Ecto neural progenitor cell (in vitro differentiated cells): ENCODE measurements around the gene CLSTN2.

Experiments
- DNase-seq: peaks from one replicate; pipeline ENCODE4 v3.0.0-alpha.2; 2018; ENCODE audit warnings: low spot score

CLSTN2 gene

GRCh38 chr3:139944256-139944910 lies 9.4 kb downstream of the CLSTN2 start:
- DNase-seq: no peak

DNA sequence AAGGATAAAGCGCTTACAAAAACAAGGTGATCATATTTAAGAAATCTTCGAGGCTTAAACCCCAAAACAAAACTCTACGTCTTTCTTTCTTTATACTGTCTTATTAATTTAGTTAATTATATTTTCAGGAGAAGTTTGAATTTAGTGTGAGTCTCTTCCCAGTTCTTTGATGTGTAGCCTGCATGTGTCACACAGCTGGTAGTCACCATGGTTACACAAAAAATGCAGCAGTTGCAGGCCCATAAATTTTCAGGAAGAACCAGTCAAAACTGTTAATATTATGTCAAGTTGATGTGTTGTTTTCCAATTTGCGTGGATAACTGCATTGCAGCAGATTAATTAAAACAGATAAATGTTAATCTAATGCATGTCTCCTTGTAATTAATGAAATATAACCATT lies 10.4 kb downstream of the CLSTN2 start:
- no peak for DNase-seq

DNA sequence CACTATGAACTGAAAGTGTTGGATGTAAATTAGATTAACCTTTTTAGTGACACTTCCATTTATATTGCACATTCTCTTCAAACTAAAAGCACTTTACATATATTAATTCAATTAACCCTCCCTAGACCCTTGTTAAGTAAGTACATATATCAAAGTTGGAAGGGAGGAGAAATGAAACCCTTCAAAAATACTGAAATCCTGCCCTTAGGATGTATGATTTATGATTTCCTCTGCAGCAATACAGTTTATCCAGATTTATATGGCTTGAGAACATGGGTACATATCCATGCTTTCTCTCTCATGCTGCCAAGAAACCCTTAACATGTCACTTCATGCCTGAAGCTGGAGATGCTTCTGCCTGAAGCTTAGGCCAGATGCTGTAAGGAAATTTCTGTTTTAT lies 11.0 kb downstream of the CLSTN2 start:
- DNase-seq: no peak

GRCh38 chr3:139948467-139948866 lies 13.5 kb downstream of the CLSTN2 start:
- no peak for DNase-seq

DNA sequence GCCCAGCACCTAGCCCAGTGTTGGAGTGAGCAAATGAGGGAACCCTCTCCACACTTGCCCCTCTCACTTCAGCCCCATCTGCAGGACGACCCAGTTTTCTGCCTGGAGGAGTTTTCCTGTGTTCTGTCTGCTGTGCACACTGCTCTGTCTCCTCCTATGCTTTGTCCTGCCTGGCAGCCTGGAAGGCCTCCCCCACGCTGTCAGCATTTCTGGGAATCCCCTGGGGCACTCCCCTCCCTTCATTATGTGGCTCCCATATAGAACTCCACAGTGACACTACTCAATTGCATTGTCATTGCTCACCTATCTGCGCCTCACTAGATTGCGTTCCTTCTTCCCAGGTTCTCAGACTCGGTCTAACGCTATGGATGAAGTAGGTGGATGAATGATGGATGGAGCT lies 13.9 kb downstream of the CLSTN2 start:
- DNase-seq: no peak

GRCh38 chr3:139953131-139953910 lies 18.3 kb downstream of the CLSTN2 start:
- DNase-seq: no peak

DNA sequence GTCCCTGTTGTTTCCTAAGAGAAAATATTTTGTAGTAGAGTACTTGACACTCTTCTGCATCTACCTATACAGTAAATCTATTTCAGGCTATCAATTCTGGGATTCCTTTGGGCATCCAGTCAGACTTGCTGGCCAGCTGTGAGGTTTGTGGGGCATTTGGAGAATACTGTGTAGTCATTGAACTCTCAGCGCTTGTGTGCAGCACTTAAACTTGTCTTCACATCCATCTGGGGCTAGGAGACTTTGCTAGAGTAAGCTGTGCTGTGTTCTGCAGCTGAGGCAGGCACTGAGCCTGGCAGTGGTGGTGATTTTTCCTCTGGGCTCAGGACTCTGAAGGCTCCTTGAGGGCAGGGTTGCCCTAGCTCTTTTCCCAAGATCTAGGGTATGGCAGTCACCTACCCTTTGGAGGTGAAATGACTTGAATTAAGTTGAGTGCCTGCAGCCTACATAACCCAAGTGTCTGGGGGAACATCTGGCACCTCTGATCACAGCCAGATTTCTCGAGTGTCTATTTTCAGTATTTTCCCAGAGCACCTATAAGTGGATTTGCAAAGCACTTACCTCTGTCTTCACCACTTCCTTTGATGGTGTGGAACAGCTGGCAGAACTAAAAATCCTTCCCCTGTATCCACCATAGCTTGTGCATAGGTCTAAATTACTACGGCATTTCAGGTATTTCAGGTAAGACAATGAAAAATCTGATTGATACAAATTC lies 19.3 kb downstream of the CLSTN2 start:
- no peak for DNase-seq

- no peak for DNase-seq
Measured at GRCh38 chr3:139957844-139958243, 22.9 kb downstream of the CLSTN2 start.

GRCh38 chr3:139969386-139969785 lies 34.4 kb downstream of the CLSTN2 start:
- no peak for DNase-seq

DNA sequence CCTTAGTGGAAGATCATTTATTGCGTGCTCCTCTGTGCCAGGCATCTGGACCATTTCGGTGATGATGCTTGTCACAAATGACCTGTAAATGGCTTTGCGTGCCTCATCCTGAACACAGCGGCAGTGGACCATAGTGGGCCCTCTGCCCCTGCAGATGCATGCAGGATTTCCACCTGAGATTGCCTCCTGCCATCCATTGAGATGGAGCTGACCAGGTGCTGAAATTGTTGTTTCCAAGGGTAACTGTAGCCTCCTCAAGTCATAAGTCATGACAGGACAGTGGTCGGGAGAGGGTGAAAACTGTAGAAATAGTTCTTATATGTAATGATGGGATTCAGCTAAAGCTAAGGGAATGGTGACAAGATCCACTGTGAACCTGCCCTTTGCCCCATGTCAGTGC lies 35.5 kb downstream of the CLSTN2 start:
- DNase-seq: no peak

DNA sequence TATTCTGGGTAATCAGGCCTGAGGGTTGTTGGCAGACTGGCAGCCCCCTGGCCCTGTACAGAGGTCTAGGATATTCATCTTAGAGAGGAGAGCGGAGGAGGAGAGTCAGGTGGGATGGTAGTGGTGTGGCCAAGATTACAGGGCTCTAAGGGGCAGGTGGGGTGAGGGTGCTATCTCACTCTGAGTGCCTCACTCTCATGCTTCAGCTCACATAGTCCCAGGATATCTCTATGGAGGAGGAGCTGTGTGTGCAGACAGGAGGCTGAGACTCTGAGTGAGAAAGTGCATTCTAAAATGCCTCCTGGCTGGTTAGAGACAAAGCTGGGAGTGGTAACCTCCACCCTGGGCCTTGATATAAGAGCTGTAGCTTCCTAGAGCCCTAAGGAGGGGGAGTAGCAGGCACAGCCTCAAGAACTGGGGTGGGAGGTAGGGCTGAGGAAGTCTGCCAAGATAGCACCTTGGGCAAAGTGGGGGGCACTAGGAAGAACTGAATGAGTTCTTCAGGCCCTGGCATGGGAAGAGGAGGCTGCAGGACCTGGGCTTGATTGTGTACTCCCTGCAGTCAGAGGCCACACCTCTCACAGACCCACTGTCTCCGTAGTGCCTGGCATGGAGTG lies 39.9 kb downstream of the CLSTN2 start:
- DNase-seq: peak; percentile 20

DNA sequence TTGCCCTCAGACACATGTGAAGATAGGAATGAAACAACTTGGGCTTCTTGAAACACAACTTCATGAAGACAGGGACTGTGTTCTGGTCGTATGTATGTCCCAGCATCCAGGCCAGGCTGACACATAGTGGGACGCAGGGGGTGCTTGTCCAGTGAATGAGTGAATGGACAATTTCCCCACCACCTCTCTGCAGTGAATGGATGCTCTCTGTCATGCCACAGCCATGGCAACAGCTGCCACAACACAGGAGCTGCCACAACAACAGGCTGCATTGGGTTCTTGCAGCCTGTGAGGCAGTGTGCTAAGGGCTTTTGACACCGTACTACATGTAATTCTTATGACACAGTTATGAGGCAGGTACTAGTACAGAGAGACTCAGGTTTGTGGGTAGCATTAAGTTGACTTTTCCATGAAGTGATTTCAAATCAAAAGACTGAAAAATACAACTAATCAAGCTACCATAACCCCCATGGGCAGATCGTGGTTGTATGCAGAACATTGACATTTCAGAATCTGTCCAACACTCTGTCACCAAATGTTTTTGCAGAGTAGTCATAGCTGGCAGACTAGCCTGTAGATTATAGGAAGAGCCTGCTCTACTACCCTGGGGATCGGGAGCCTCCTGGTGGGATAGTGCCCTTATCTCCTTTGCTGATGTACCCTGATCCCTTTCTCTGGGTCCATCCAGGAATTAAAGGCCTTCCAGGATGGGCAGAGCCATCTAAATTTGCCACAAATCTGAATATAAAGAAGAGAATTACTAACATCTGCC lies 40.8 kb downstream of the CLSTN2 start:
- peak; percentile 25 for DNase-seq

GRCh38 chr3:139978966-139979365 lies 44.0 kb downstream of the CLSTN2 start:
- DNase-seq: peak; percentile 11

- peak; percentile 9 for DNase-seq
Measured at GRCh38 chr3:139979991-139980390, 45.0 kb downstream of the CLSTN2 start.

DNA sequence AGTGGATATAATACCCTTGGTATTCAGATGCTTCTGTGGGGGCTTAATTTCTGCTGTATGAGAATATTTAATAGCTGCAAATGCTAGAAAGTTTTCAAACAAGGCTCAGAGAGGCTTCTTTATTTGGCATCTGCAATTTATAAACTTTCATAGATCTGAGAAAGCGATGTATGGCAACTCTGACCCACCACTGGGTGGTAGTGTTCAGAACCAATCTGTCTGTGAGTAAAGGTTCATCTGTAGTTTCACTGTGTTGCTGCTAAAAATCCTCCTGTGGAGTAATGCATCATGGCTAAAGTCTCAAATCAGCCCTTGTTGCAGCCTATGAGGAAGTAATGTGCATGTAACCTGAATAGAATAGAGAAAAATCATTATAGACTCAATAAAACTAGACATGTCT lies 47.4 kb downstream of the CLSTN2 start:
- peak; percentile 12 for DNase-seq

- peak; percentile 12 for DNase-seq
Measured at GRCh38 chr3:139985576-139985975, 50.6 kb downstream of the CLSTN2 start.

DNA sequence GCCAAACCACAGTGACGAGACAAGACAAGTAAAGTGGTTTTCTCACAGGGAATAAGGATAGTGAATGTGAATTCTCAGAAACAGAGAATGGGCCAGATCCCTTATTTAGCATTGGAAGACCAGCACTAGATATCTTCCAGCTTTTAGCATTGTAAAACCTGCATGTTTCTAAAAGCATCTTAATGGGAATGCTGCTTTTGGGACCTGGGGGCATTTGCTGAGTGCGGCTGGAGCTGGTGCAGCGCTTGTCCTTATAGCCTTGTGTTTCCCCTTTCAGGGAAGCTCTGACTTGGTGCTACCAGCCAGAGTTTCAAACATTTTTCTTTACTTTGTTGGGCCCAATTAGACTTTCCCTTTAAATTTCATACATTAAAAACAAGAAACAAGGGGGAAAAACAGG lies 52.9 kb downstream of the CLSTN2 start:
- peak; percentile 12 for DNase-seq

- peak; percentile 0 for DNase-seq
Measured at GRCh38 chr3:139988472-139989156, 53.6 kb downstream of the CLSTN2 start.

GRCh38 chr3:139994891-139995290 lies 59.9 kb downstream of the CLSTN2 start:
- peak; percentile 23 for DNase-seq

GRCh38 chr3:140004271-140004670 lies 69.3 kb downstream of the CLSTN2 start:
- DNase-seq: no peak

- peak; percentile 12 for DNase-seq
Measured at GRCh38 chr3:140006331-140006730, 71.3 kb downstream of the CLSTN2 start.
